ENCODE results near the gene MTCL1.

DNA sequence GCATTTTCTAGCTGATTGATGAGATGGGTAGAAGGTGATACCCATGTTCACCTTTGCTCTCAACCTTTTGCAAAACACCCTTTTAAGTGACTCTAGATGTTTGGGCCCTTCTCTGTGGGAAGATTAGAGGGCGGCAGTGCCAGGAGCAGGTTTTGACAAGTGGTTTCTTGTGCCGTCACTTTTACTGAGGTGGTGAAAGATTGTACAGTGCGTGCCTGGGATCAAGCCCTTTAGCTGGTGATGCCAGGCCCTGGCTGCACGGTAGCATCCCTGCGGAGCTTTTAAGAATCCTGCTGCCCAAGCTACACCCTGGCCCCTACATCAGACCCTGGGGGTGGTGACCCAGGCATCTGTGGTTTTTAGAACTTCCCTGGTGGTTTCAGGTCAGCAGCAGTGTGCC is 29.1 kb downstream of the MTCL1 start:
- TF ChIP-seq POLR2A (IDR thresholded peaks at IDR 0.05): no peak
- TF ChIP-seq, protein P1, sequence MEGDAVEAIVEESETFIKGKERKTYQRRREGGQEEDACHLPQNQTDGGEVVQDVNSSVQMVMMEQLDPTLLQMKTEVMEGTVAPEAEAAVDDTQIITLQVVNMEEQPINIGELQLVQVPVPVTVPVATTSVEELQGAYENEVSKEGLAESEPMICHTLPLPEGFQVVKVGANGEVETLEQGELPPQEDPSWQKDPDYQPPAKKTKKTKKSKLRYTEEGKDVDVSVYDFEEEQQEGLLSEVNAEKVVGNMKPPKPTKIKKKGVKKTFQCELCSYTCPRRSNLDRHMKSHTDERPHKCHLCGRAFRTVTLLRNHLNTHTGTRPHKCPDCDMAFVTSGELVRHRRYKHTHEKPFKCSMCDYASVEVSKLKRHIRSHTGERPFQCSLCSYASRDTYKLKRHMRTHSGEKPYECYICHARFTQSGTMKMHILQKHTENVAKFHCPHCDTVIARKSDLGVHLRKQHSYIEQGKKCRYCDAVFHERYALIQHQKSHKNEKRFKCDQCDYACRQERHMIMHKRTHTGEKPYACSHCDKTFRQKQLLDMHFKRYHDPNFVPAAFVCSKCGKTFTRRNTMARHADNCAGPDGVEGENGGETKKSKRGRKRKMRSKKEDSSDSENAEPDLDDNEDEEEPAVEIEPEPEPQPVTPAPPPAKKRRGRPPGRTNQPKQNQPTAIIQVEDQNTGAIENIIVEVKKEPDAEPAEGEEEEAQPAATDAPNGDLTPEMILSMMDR (IDR thresholded peaks at IDR 0.05): no peak
